MCF 10A (cell line): ENCODE data around the gene EHBP1L1. TPM values are rescaled to one million over a fixed set of nuclear protein-coding genes. Genes with fewer than 3 reads are reported as not detected.

ENCODE experiments used
- BruUV-seq: library from RNA; stranded (reverse); fragments of 400-500 nt; replicated peaks from 2 replicates; lab custom pipeline; 2021; lab: Mats Ljungman, UMichigan
- CTCF ChIA-PET: fragments of 300-600 bp; sonication (Branson Sonifier 250); formaldehyde crosslinking; extraction: SDS; loops from one replicate; lab custom pipeline; 2021; ENCODE audit warnings: antibody characterized with exemption, inconsistent platforms; lab: Yijun Ruan, JAX
- POLR2A ChIA-PET: fragments of 300-600, 350-650 bp; sonication (Branson Sonifier 250); formaldehyde crosslinking; extraction: SDS; loops from one replicate; lab custom pipeline; 2020; ENCODE audit warnings: antibody characterized with exemption, inconsistent platforms; lab: Yijun Ruan, JAX
- DNase-seq: peaks from one replicate; pipeline ENCODE4 v3.0.0-alpha.2; 2018; ENCODE audit not compliant: unreplicated experiment
- H3K27ac Mint-ChIP-seq: one replicate; pipeline ENCODE4 v1.8.0; 2022; ENCODE audit warnings: mild to moderate bottlenecking, low read depth, mixed read lengths; ENCODE audit not compliant: unreplicated experiment
- H3K27me3 Mint-ChIP-seq: one replicate; pipeline ENCODE4 v1.8.0; 2022; ENCODE audit warnings: mixed read lengths; ENCODE audit not compliant: insufficient read depth, unreplicated experiment
- H3K36me3 Mint-ChIP-seq: one replicate; pipeline ENCODE4 v1.8.0; 2022; ENCODE audit warnings: mild to moderate bottlenecking, moderate library complexity, mixed read lengths; ENCODE audit not compliant: insufficient read depth, unreplicated experiment
- H3K4me1 Mint-ChIP-seq: one replicate; pipeline ENCODE4 v1.8.0; 2022; ENCODE audit warnings: mixed read lengths; ENCODE audit not compliant: insufficient read depth, unreplicated experiment
- H3K4me3 Mint-ChIP-seq: one replicate; pipeline ENCODE4 v1.8.0; 2022; ENCODE audit warnings: mild to moderate bottlenecking, moderate library complexity, mixed read lengths; ENCODE audit not compliant: unreplicated experiment
- H3K9me3 Mint-ChIP-seq: one replicate; pipeline ENCODE4 v1.8.0; 2022; ENCODE audit warnings: mixed read lengths; ENCODE audit not compliant: unreplicated experiment
- intact Hi-C: fragments of 100-400 bp; cut with micrococcal nuclease; formaldehyde crosslinking; loops from 2 replicates; pipeline ENCODE4 v1.14.1; 2022
- total RNA-seq: library from RNA; stranded (reverse); gene quantifications from 2 replicates; pipeline ENCODE4 v1.2.3, GENCODE V29; 2022
- TF ChIP-seq, protein P1 (sequence below): fragments of 200-600 bp; IDR thresholded peaks from one replicate; pipeline ENCODE4 v1.8.0; 2022; ENCODE audit warnings: antibody characterized with exemption, mild to moderate bottlenecking; ENCODE audit not compliant: unreplicated experiment

The EHBP1L1 gene
- total RNA-seq, 1 experiment from 2014 or later = 31.3 TPM

DNA sequence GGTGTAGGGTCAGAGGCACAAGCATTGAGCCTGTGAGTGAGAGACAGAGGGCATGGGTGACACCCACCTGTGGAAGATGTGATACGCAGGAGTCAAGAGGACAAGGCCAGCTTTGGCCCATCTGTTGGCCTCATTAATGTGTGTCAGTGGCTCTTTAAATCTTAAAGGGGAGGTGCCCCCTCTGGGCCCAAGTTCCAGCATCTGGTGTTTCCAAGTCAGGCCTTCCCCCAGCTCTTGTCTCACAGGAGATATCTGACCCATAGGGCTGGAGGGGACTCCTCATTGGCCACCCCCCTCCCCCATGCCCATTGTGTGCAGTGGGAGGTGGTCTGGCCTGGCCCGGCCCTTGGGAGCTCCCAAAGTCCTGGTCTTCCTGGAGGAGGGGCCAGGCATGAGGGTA is 10.8 kb downstream of the EHBP1L1 start:
- no peak overlapping the region for H3K4me3 Mint-ChIP-seq
- POLR2A ChIA-PET = interaction anchor here (1.0 to 1.2 kb wide), 2 partner anchors 9 to 11 kb away, joined by 3 to 6 read pairs; partner anchors contain the start of gene EHBP1L1
- CTCF ChIA-PET = interaction anchor here (0.5 to 2.4 kb wide), 3 partner anchors 14 to 1997 kb away, joined by 3 to 8 read pairs (median 6); no protein-coding TSS in a partner anchor
- H3K9me3 Mint-ChIP-seq = no peaks in the 10 kb centered on the region
- BruUV-seq = no TSS peak
- intact Hi-C loops = no loop called here
- no peak for DNase-seq
- no peak overlapping the region for H3K27ac Mint-ChIP-seq
- TF ChIP-seq, protein P1, sequence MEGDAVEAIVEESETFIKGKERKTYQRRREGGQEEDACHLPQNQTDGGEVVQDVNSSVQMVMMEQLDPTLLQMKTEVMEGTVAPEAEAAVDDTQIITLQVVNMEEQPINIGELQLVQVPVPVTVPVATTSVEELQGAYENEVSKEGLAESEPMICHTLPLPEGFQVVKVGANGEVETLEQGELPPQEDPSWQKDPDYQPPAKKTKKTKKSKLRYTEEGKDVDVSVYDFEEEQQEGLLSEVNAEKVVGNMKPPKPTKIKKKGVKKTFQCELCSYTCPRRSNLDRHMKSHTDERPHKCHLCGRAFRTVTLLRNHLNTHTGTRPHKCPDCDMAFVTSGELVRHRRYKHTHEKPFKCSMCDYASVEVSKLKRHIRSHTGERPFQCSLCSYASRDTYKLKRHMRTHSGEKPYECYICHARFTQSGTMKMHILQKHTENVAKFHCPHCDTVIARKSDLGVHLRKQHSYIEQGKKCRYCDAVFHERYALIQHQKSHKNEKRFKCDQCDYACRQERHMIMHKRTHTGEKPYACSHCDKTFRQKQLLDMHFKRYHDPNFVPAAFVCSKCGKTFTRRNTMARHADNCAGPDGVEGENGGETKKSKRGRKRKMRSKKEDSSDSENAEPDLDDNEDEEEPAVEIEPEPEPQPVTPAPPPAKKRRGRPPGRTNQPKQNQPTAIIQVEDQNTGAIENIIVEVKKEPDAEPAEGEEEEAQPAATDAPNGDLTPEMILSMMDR = no peak
- peaks cover 17% of the 10 kb centered on the region for H3K36me3 Mint-ChIP-seq
- H3K27me3 Mint-ChIP-seq = no peaks in the 10 kb centered on the region
- peaks cover 10% of the 10 kb centered on the region for H3K4me1 Mint-ChIP-seq

DNA sequence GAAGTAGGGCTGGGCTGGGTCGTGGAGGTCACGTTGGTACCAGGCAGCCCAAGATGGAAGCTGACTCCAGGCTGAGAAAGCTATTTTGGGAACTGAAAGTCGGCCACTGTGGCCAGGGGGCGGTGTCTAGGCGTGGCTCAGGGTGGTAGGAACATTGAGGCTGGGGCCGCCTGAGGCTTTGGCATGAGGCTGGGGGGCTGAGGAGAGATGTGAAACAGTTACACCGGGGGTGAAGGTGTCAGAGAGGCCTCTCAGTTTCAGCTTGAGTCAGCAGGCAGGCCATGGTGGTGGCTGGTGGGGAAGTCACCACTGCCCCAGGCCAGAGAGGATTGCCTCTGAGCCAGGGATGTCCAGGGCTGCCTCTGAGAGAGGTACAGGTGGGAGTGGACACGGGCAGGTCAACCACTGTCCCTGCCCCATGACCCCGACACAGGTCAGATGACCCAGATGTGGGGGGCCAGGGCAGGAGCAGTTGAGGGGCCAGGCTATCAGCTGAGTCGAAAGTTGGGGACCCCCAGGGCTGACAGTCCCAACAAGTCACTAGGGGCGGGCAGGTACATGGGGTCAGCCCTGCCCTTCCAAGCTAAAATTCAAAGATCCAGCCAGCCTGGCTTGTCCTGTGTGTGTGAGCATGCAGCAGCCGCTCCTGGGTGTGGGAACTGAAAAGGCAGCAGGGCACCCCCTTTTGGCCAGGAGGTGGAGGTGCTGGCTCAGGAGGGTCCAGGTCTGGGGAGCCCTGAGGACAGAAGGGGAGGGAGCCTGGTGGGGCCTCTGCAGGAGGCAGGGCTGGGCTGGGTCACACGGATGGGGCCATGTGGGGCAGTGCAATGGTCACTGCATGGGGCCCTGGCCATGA is 12.6 kb downstream of the EHBP1L1 start:
- Mint-ChIP-seq H3K36me3 (peaks cover 14% of the 10 kb centered on the region), H3K4me3 (no peak overlapping the region), H3K9me3 (no peaks in the 10 kb centered on the region), H3K27ac (peak overlapping the region; percentile 74), H3K27me3 (no peaks in the 10 kb centered on the region), H3K4me1 (peaks cover 15% of the 10 kb centered on the region)
- ChIA-PET CTCF (interaction anchor here (0.6 to 2.8 kb wide), 9 partner anchors 7 to 223 kb away, joined by 3 to 12 read pairs (median 4); partner anchors contain the start of genes EHBP1L1 and KCNK7), POLR2A (interaction anchor here (0.6 to 1.6 kb wide), 2 partner anchors 11 to 722 kb away, joined by 3 to 5 read pairs; no protein-coding TSS in a partner anchor)
- TF ChIP-seq, protein P1 = peak; percentile 64
- intact Hi-C loops = loop anchor here (1.0 kb wide), 2 partner anchors 14 to 48 kb away; no protein-coding TSS in a partner anchor
- no TSS peak for BruUV-seq
- DNase-seq = peak; percentile 71

DNA sequence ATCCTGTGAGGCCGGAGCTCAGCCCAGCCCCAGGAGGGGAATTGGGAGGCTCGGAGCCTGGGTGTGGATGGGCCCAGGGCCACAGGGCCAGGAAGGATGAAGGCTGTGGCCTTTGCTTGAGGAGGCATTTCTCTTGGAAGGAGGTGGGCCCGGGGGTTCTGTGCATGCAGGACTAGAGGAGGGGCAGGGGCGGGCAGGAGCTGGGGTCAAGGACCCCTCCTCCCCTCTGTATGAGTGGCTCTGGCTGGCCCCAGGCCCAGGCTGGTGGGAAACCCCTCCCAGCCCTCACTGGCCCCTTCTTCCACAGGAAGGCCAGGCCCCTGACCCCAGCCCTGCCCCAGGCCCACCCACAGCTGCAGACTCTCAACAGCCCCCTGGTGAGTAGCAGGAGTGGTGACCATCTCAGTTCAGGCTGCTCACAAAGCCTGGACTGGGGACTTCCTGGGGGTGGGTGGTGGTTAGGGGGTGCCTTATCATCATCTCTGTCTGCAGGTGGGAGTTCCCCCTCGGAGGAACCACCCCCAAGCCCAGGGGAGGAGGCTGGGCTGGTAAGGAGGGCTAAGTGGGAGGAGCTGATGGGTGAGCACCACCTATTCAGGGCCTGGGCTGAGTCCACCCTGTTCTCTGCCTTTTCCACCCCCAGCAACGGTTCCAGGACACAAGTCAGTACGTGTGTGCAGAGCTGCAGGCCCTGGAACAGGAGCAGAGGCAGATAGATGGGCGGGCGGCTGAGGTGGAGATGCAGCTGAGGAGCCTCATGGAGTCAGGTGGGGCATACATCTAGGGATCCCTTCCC is 13.8 kb downstream of the EHBP1L1 start:
- DNase-seq = no peak
- ChIA-PET POLR2A (interaction anchor here (0.7 to 1.6 kb wide), 6 partner anchors 12 to 49 kb away, joined by 3 to 5 read pairs (median 3); partner anchors contain the start of gene PCNX3), CTCF (interaction anchor here (0.7 to 2.8 kb wide), 2 partner anchors 18 to 49 kb away, joined by 3 to 12 read pairs; no protein-coding TSS in a partner anchor)
- no peak overlapping the region for H3K4me3 Mint-ChIP-seq
- H3K9me3 Mint-ChIP-seq = no peaks in the 10 kb centered on the region
- H3K36me3 Mint-ChIP-seq = peaks cover 6% of the 10 kb centered on the region
- intact Hi-C loops = no loop called here
- TF ChIP-seq, protein P1 = no peak
- no peaks in the 10 kb centered on the region for H3K27me3 Mint-ChIP-seq
- no peak overlapping the region for H3K27ac Mint-ChIP-seq
- no TSS peak for BruUV-seq
- H3K4me1 Mint-ChIP-seq = peaks cover 15% of the 10 kb centered on the region
